A549 (cell line): ENCODE results near the gene FGF5.
A peak's percentile ranks its signal among the peaks of the same experiment; 100 is the strongest.

Experiments used
- CHD2 ChIP-seq: fragments of 150-350 bp; IDR thresholded peaks from 2 replicates; pipeline ENCODE4 v1.6.1; 2014; ENCODE audit warnings: low read length; ENCODE audit not compliant: partially characterized antibody
- CTCF ChIP-seq: fragments of >200 bp; sonication (Bioruptor Twin); formaldehyde crosslinking; IDR thresholded peaks from 3 replicates; pipeline ENCODE4 v1.5.1; 2016
- ELK1 ChIP-seq: fragments of 150-350 bp; IDR thresholded peaks from 2 replicates; pipeline ENCODE4 v1.6.1; 2014; ENCODE audit warnings: low read depth, mild to moderate bottlenecking, low read length
- PHF8 ChIP-seq: fragments of 200-600 bp; sonication (generic); IDR thresholded peaks from 2 replicates; pipeline ENCODE4 v1.6.1; 2016; ENCODE audit warnings: low read depth, mild to moderate bottlenecking, antibody characterized with exemption, moderate library complexity, borderline replicate concordance
- POLR2A ChIP-seq: IDR thresholded peaks from 2 replicates; pipeline ENCODE4 v1.6.1; 2012; ENCODE audit warnings: mild to moderate bottlenecking, low read length
- RAD21 ChIP-seq, 2 experiments: fragments of >200 bp in 1 of 2; sonication (Bioruptor Twin) in 1 of 2; formaldehyde crosslinking in 1 of 2; IDR thresholded peaks in 1 of 2; conservative IDR thresholded peaks in 1 of 2; 2 replicates in 1 of 2; 3 replicates in 1 of 2; pipeline ENCODE4 v1.6.1; 2012 to 2018; ENCODE audit warnings: inconsistent platforms in 1 of 2
- USF2 ChIP-seq: fragments of 450-650 bp; IDR thresholded peaks from 2 replicates; pipeline ENCODE4 v1.6.1; 2014; ENCODE audit warnings: antibody characterized with exemption

- TF ChIP-seq USF2 (no peak), POLR2A (no peak), ELK1 (no peak), CTCF (peak; percentile 44), PHF8 (no peak), CHD2 (no peak), RAD21 (conservative IDR thresholded peaks at IDR 0.05 in 1 of 2, IDR thresholded peaks at IDR 0.05 in 1 of 2) (peak in 1 of 2 experiments; percentile 46; a peak in 3 of 5 replicates)
Measured at GRCh38 chr4:80335554-80336358, 69.3 kb downstream of the FGF5 start, which contains the start of gene CFAP299.
